Activated naive CD4-positive, alpha-beta T cell treated with anti-CD3 and anti-CD28 coated beads, Interleukin-2, amount 10 ng/mL, durations not matched to agents 7 days and 5 days (primary cell): ENCODE measurements around the gene PDSS2.
"Not testable (repeated sequence)": the region's sequence is repeated elsewhere in the genome, so short reads cannot be mapped to it uniquely, and the experiment has no call there.

Experiments
- CTCF ChIA-PET: fragments of 350-600 bp; sonication (Branson Sonifier 250); formaldehyde crosslinking; loops from one replicate; lab custom pipeline; 2021; ENCODE audit warnings: antibody characterized with exemption; lab: Charles Lee
- DNase-seq: peaks from one replicate; pipeline ENCODE4 v3.0.0-alpha.2; 2020
- H3K27ac Mint-ChIP-seq: one replicate; pipeline ENCODE4 v1.8.0; 2021; ENCODE audit warnings: mild to moderate bottlenecking, moderate library complexity, mixed read lengths
- H3K27me3 Mint-ChIP-seq: one replicate; pipeline ENCODE4 v1.8.0; 2021; ENCODE audit warnings: mild to moderate bottlenecking, mixed read lengths
- H3K36me3 Mint-ChIP-seq: one replicate; pipeline ENCODE4 v1.8.0; 2021; ENCODE audit warnings: mixed read lengths
- H3K4me1 Mint-ChIP-seq: one replicate; pipeline ENCODE4 v1.8.0; 2021; ENCODE audit warnings: mixed read lengths
- H3K4me3 Mint-ChIP-seq: one replicate; pipeline ENCODE4 v1.8.0; 2021; ENCODE audit warnings: mild to moderate bottlenecking, moderate library complexity, mixed read lengths
- H3K9me3 Mint-ChIP-seq: one replicate; pipeline ENCODE4 v1.8.0; 2021; ENCODE audit warnings: mixed read lengths

PDSS2 gene

DNA sequence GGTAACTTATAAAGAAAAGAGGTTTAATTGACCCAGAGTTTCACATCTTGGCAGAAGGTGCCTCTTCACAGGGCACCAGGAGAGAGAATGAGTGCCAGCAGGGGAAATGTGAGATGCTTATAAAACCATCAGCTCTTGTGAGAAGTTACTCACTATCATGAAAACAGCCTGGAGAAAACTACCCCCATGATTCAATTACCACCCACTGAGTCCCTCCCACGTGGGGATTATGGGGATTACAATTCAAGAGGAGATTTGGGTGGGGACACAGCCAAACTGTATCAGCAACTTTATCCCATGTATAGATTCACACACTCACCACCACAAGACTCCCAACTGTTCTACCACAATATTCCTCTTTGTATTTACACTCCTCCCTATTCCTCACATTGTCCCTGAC, 10.6 kb downstream of the PDSS2 start:
- CTCF ChIA-PET, result no interaction called here
- Mint-ChIP-seq H3K27me3 (no peaks in the 10 kb centered on the region), H3K4me1 (no peaks in the 10 kb centered on the region), H3K9me3 (peaks cover 34% of the 10 kb centered on the region), H3K27ac (no peak overlapping the region), H3K4me3 (no peak overlapping the region), H3K36me3 (peaks cover 39% of the 10 kb centered on the region)
- no peak for DNase-seq

DNA sequence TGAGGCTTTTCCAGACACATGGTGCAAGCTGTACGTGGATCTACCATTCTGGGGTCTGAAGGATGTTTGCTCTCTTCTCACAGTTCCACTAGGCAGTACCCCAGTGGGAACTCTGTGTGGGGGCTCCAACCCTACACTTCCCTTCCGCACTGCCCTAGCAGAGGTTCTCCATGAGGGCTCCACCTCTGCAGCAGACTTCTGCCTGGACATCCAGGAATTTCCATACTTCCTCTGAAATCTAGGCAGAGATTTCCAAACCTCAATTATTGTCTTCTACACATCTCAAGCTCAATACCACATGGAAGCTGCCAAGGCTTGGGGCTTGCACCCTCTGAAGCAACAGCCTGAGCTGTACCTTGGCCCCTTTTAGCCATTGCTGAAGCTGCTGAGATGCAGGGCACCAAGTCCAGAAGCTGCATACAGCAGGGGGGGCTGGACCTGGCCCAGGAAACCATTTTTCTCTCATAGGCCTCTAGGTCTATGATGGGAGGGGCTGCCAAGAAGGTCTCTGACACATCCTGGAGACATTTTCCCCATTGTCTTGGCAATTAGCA, 11.6 kb downstream of the PDSS2 start:
- CTCF ChIA-PET, result no interaction called here
- Mint-ChIP-seq H3K4me1 (no peaks in the 10 kb centered on the region), H3K4me3 (no peak overlapping the region), H3K36me3 (peaks cover 36% of the 10 kb centered on the region), H3K27ac (no peak overlapping the region), H3K9me3 (peaks cover 34% of the 10 kb centered on the region), H3K27me3 (no peaks in the 10 kb centered on the region)
- no peak for DNase-seq

DNA sequence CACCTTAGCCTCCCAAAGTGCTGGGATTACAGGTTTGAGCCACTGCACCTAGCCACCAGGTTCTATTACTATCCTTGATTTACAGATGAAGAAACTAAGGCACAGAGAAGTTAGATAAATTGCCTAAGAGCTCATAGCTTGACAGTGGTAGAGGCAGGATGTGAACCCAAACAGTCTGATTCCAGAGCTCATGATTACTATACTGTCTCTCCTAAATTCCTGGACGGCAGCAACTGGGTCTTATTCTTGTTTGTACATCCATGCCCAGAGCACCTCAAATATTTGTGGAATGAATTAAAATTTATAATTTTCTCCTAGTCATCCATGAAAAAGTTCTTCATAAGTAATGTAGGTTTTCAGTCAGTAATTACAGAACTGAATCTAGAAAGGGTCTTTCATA, 15.1 kb downstream of the PDSS2 start:
- CTCF ChIA-PET, result no interaction called here
- no peak overlapping the region for H3K4me3 Mint-ChIP-seq
- no peak overlapping the region for H3K27ac Mint-ChIP-seq
- no peak for DNase-seq
- H3K9me3 Mint-ChIP-seq, result peaks cover 27% of the 10 kb centered on the region
- H3K4me1 Mint-ChIP-seq, result no peaks in the 10 kb centered on the region
- H3K27me3 Mint-ChIP-seq, result no peaks in the 10 kb centered on the region
- H3K36me3 Mint-ChIP-seq, result peaks cover 30% of the 10 kb centered on the region

DNA sequence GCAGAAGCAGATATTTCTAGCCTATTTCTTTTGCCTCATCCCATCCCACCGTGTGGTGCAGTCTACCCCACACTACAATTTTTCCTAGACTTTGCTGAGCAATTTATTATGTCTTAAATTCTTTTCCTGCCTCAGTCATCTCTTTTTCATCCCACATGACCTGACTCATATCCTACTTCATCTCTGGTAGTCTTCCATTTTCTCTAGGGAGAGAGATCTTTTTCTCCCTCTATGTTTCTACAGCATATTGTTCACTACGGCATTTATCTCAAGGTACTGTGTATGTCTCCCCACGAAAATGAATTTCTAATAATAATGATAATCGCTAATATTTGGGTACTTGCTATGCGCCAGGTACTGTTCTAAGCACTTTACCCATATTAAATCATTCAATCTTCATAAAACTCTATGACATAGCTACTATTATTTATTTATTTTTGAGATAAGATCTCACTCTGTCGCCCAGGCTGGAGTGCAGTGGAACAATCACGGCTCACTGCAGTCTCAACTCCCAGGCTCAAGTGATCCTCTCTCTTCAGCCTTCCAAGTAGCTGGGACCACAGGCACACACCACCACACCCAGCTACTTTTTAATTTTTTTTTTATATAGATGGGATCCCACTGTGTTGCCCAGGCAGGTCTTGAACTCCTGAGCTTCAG, 15.6 kb downstream of the PDSS2 start:
- Mint-ChIP-seq H3K4me3 (no peak overlapping the region), H3K9me3 (peaks cover 23% of the 10 kb centered on the region), H3K36me3 (peaks cover 29% of the 10 kb centered on the region), H3K4me1 (no peaks in the 10 kb centered on the region), H3K27me3 (no peaks in the 10 kb centered on the region), H3K27ac (no peak overlapping the region)
- DNase-seq, result no peak
- CTCF ChIA-PET, result no interaction called here

DNA sequence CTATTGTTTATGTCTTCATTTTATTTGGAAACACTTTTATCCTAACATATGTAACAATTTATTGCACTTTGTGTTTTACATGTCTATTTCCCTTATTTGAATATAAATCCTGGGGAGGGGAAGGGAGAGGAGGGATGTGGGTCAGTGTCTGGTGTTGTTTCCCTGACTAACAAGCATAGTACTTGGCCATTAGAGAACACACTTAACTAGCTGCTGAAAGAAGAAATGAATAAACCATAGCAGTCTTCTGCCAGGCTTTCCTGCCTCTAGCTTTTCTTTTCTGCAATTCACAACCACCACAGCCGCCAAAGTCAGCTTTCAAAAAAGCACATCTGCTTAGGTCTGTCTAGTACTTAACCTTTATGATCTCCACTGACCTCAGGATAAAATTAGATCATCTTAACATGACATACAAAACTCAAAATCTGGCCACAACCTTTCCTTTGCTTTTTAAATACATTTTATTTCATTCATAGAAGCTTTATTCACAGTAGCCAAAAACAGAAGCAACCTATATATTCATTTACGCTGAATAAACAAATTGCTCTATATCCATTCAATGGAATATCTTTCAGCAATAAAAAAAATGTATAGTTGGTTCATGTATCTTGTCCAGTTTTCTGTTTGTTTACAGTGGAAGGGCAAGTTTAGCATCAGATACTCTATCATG, 16.3 kb downstream of the PDSS2 start:
- CTCF ChIA-PET, result interaction anchor here (0.6 kb wide), 1 partner anchor 115 kb away, joined by 4 read pairs; no protein-coding TSS in a partner anchor
- Mint-ChIP-seq H3K36me3 (peaks cover 24% of the 10 kb centered on the region), H3K27me3 (no peaks in the 10 kb centered on the region), H3K4me1 (no peaks in the 10 kb centered on the region), H3K9me3 (peaks cover 17% of the 10 kb centered on the region), H3K4me3 (no peak overlapping the region), H3K27ac (no peak overlapping the region)
- no peak for DNase-seq

DNA sequence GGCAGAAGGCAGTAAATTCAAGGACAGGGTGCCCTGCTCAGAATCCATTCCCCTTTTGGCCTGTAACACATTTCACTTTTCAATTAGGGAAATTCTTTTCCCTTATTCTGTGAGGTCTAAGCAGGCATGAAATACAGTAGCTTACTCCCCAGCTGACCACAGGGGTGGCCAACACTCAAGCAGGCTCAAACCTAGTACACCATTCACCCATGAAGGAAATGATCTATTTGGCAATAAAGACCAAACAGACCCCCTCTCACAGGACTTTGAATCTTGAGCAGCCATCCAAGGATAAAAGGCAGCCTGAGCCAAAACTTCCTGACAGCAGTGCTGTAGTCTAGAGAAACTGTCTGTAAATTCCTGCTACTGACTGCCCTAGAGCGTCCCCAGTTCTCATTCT, 17.7 kb downstream of the PDSS2 start:
- H3K4me3 Mint-ChIP-seq, result no peak overlapping the region
- CTCF ChIA-PET, result interaction anchor here (0.6 kb wide), 1 partner anchor 31 kb away, joined by 4 read pairs; no protein-coding TSS in a partner anchor
- no peaks in the 10 kb centered on the region for H3K27me3 Mint-ChIP-seq
- H3K36me3 Mint-ChIP-seq, result peaks cover 15% of the 10 kb centered on the region
- no peak overlapping the region for H3K27ac Mint-ChIP-seq
- H3K4me1 Mint-ChIP-seq, result peaks cover 4% of the 10 kb centered on the region
- peaks cover 7% of the 10 kb centered on the region for H3K9me3 Mint-ChIP-seq
- DNase-seq, result no peak

DNA sequence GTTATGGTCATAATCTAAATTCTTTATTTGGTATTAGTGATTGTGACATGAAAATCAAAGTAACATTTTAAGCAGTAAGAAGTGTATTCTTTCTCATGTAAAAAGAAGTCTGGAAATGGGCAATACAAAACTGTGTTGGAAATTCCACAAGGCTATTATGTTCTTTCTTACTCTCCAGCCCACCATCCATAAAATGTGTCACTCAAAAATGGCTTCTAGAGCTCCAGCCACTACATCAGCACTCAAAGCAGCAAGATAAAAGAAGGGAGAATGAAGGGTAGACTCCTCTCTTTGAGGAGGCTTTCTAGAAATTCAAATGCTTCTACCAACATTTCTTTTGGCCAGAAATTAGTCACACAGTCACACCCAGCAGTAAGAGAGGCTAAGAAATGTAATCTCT, 18.4 kb downstream of the PDSS2 start:
- no peak for DNase-seq
- peaks cover 10% of the 10 kb centered on the region for H3K36me3 Mint-ChIP-seq
- H3K27ac Mint-ChIP-seq, result no peak overlapping the region
- no peak overlapping the region for H3K4me3 Mint-ChIP-seq
- CTCF ChIA-PET, result interaction anchor here (0.6 kb wide), 1 partner anchor 32 kb away, joined by 4 read pairs; no protein-coding TSS in a partner anchor
- H3K27me3 Mint-ChIP-seq, result no peaks in the 10 kb centered on the region
- peaks cover 4% of the 10 kb centered on the region for H3K4me1 Mint-ChIP-seq
- H3K9me3 Mint-ChIP-seq, result peaks cover 3% of the 10 kb centered on the region

DNA sequence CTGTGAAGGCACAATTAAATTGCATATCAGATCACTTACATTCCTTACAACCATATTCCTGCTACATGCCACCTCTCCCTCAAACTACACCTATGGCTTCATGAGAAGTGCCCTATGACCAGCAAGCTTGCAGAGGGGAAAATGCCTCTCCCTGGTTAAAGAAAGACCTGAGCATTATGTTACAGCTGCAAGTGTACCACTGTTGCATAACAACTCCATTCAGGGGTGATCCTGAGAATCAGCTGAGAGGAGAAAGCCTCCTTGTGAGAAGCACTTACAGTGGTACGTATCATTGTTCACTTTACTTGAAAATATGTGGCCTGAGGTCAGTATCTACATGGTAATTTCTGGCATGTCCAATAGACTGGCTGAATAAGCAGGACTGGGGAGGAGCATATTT, 20.0 kb downstream of the PDSS2 start:
- Mint-ChIP-seq H3K4me3 (no peak overlapping the region), H3K9me3 (no peaks in the 10 kb centered on the region), H3K27ac (no peak overlapping the region), H3K27me3 (no peaks in the 10 kb centered on the region), H3K4me1 (peaks cover 4% of the 10 kb centered on the region), H3K36me3 (peaks cover 5% of the 10 kb centered on the region)
- CTCF ChIA-PET, result no interaction called here
- no peak for DNase-seq

DNA sequence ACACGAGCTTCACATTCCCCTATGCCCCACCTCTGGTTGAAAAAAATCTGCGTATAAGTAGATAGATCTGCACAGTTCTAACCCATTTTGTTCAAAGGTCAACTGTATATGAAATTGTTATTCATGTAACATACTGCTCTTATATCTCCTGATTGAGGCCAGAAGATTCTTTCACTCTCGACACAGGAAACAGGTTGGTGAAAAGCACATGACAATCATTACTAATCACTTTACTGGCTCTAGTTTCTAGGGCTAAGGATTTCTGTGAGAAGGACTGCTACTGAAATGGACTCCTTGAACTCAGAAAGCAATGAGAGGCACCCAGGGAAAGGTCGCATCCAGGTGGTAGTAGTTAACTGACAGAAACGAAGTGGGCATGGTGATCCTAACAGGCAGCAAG, 21.7 kb downstream of the PDSS2 start:
- Mint-ChIP-seq H3K27ac (no peak overlapping the region), H3K36me3 (peaks cover 5% of the 10 kb centered on the region), H3K27me3 (no peaks in the 10 kb centered on the region), H3K4me1 (peaks cover 4% of the 10 kb centered on the region), H3K4me3 (no peak overlapping the region), H3K9me3 (no peaks in the 10 kb centered on the region)
- no peak for DNase-seq
- CTCF ChIA-PET, result no interaction called here

DNA sequence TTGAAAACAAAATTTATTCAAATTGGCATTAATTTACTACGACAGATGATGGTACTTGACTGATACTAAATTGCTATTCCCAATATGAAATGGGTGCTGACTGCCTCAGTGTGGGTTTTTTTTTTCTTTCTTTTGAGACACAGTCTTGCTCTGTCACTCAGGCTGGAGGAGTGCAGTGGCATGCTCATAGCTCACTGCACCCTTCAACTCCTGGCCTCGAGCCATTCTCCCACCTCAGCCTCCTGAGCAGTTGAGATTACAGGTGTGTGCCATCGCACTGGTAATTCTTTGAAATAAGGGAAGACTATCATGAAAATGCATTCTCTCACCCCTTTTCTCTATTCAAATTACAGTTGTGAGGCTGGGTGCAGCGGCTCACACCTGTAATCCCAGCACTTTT, 22.5 kb downstream of the PDSS2 start:
- H3K4me1 Mint-ChIP-seq, result peaks cover 4% of the 10 kb centered on the region

DNA sequence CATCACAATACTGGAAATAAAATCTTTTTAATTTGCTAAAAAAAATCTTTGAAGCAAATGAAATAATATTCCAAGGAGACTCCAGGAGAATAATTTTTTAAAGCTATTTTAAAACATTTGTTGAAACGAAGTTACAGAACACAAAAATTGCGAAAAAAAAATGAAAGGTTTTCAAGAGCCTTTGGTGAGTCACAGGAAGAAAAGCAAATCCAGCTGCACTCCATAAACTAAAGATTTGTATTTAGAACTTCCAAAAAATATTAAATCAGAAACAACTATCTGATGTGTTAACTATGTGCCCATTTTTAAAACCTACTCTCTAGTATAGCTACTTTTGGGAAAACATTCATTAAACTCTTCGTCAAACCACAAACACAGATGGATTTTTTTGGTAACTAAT, 23.6 kb downstream of the PDSS2 start:
- no peak for DNase-seq
- peaks cover 4% of the 10 kb centered on the region for H3K4me1 Mint-ChIP-seq
- H3K27me3 Mint-ChIP-seq, result no peaks in the 10 kb centered on the region
- H3K9me3 Mint-ChIP-seq, result no peaks in the 10 kb centered on the region
- H3K4me3 Mint-ChIP-seq, result no peak overlapping the region
- H3K36me3 Mint-ChIP-seq, result peaks cover 2% of the 10 kb centered on the region
- CTCF ChIA-PET, result interaction anchor here (1.5 kb wide), 1 partner anchor 18 kb away, joined by 4 read pairs; no protein-coding TSS in a partner anchor
- H3K27ac Mint-ChIP-seq, result no peak overlapping the region

More for the DNA sequence above, 22.5 kb downstream of the PDSS2 start:
- H3K27ac Mint-ChIP-seq, result no peak overlapping the region
- DNase-seq, result no peak
- H3K4me3 Mint-ChIP-seq, result no peak overlapping the region
- peaks cover 2% of the 10 kb centered on the region for H3K36me3 Mint-ChIP-seq
- H3K27me3 Mint-ChIP-seq, result no peaks in the 10 kb centered on the region
- CTCF ChIA-PET, result no interaction called here
- H3K9me3 Mint-ChIP-seq, result no peaks in the 10 kb centered on the region

DNA sequence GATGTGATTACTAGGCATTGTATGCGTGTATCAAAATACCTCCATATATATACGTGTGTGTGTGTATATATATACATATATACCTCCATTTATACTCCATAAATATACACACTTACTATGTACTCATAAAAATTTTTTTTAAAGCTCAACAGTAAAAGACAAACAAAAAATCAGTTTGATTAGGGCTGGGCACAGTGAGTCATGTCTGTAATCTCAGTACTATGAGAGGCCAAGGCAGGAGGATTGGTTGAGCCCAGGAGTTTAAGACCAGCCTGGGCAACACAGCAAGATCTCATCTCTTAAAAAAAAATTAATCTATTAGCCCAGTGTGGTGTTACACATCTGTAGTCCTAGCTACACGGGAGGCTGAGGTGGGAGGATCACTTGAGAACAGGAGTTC, 24.6 kb downstream of the PDSS2 start:
- Mint-ChIP-seq H3K36me3 (peaks cover 2% of the 10 kb centered on the region), H3K27me3 (no peaks in the 10 kb centered on the region)
- CTCF ChIA-PET, result interaction anchor here (1.5 kb wide), 1 partner anchor 19 kb away, joined by 4 read pairs; no protein-coding TSS in a partner anchor

DNA sequence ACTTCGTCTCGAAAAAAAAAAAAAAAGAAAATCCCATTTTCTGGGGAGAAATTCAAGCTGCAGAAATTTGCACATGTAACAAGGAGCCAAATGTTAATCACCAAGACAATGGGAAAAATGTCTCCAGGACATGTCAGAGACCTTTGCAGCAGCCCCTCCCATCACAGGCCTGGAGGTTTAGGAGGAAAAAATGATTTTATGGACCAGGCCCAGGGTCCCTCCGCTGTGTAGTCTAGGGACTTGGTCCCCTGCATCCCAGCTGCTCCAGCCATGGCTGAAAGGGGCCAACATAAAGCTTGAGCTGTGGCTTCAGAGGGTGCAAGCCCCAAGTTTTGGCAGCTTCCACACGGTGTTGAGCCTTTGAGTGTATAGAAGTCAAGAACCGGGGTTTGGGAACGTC, 33.4 kb downstream of the PDSS2 start:
- DNase-seq, CTCF ChIA-PET, H3K27me3 Mint-ChIP-seq: not testable (repeated sequence)

More for the DNA sequence above, 24.6 kb downstream of the PDSS2 start:
- H3K4me3 Mint-ChIP-seq, result no peak overlapping the region
- DNase-seq, result no peak
- H3K4me1 Mint-ChIP-seq, result peaks cover 4% of the 10 kb centered on the region
- H3K9me3 Mint-ChIP-seq, result peaks cover 2% of the 10 kb centered on the region
- H3K27ac Mint-ChIP-seq, result no peak overlapping the region

DNA sequence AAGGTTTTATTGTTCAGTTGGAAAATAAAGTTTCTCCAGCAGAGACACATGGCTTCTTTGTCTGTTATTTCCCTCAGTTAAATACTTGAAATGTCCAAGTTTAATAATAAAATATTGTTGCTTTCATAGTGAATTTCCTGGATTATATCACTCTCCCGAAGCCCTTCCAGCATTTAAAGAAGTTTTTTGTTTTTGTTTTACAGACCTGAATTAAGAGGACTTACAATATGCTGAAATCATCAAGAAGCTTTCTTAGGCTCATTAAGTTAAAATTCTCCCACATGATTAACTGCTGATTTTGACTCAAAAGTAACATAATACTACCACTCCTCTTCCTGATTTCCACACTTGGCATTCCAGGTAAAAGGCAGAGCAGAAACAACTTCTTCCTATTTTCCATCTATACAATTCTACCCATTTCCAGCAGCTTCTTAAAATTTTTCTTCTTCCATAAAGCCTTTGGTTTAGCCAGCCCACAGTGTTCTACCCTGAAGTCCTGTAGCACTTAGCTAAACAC, 35.8 kb downstream of the PDSS2 start:
- H3K4me3 Mint-ChIP-seq, result no peak overlapping the region
- no peak overlapping the region for H3K27ac Mint-ChIP-seq
- H3K4me1 Mint-ChIP-seq, result no peaks in the 10 kb centered on the region
- no peak for DNase-seq
- CTCF ChIA-PET, result no interaction called here
- H3K27me3 Mint-ChIP-seq, result no peaks in the 10 kb centered on the region
- H3K36me3 Mint-ChIP-seq, result peaks cover 21% of the 10 kb centered on the region
- peaks cover 19% of the 10 kb centered on the region for H3K9me3 Mint-ChIP-seq

More for the DNA sequence above, 33.4 kb downstream of the PDSS2 start:
- not testable (repeated sequence) for H3K4me1 Mint-ChIP-seq, H3K4me3 Mint-ChIP-seq, H3K27ac Mint-ChIP-seq
- H3K9me3 Mint-ChIP-seq, result peaks cover 27% of the 10 kb centered on the region
- peaks cover 21% of the 10 kb centered on the region for H3K36me3 Mint-ChIP-seq
